Common myeloid progenitor, CD34-positive (primary cell): ENCODE results near the gene ADAMTS15.

Experiments used
- CTCF ChIA-PET: fragments of 350-600 bp; sonication (Branson Sonifier 250); formaldehyde crosslinking; loops from one replicate; lab custom pipeline; 2021; ENCODE audit warnings: antibody characterized with exemption; lab: Charles Lee
- POLR2A ChIA-PET: fragments of 350-600 bp; sonication (Branson Sonifier 250); formaldehyde crosslinking; loops from one replicate; lab custom pipeline; 2021; ENCODE audit warnings: antibody characterized with exemption; lab: Charles Lee
- DNase-seq, 3 donors: peaks; one replicate each; pipeline versions ENCODE4 v3.0.0 to v3.0.0-alpha.2; 2013
- H3K27ac ChIP-seq, 2 experiments: 1 replicate in 1 of 2; 2 replicates in 1 of 2; pipeline ENCODE4 v1.7.0; 2013; ENCODE audit warnings: inconsistent platforms in 2 of 2, low read length in 2 of 2, mild to moderate bottlenecking in 2 of 2, low read depth in 1 of 2, moderate library complexity in 1 of 2; ENCODE audit not compliant: severe bottlenecking in 2 of 2, insufficient read depth in 1 of 2, poor library complexity in 1 of 2
- H3K27me3 ChIP-seq, 5 experiments: replicated peaks in 2 of 5; 1 replicate in 3 of 5; 2 replicates in 2 of 5; pipeline versions ENCODE4 v1.6.1 to v1.7.0; 2013; ENCODE audit warnings: low read length in 4 of 5, mild to moderate bottlenecking in 2 of 5, moderate library complexity in 2 of 5, inconsistent platforms in 1 of 5; ENCODE audit not compliant: insufficient read depth in 5 of 5, control insufficient read depth in 4 of 5
- H3K36me3 ChIP-seq, 4 experiments: 1 replicate in 2 of 4; 2 replicates in 2 of 4; pipeline versions ENCODE4 v1.6.1 to v1.7.0; 2013; ENCODE audit warnings: low read length in 3 of 4, control low read depth in 1 of 4, mild to moderate bottlenecking in 1 of 4; ENCODE audit not compliant: control insufficient read depth in 4 of 4, insufficient read depth in 4 of 4
- H3K4me1 ChIP-seq, 4 experiments: 1 replicate in 3 of 4; 2 replicates in 1 of 4; pipeline versions ENCODE4 v1.6.1 to v1.7.1; 2013; ENCODE audit warnings: low read length in 3 of 4, mild to moderate bottlenecking in 3 of 4, control low read depth in 1 of 4, inconsistent platforms in 1 of 4, moderate library complexity in 1 of 4; ENCODE audit not compliant: control insufficient read depth in 4 of 4, insufficient read depth in 4 of 4; ENCODE audit errors: control extremely low read depth in 1 of 4
- H3K4me3 ChIP-seq, 7 experiments: 1 replicate in 4 of 7; 2 replicates in 3 of 7; pipeline versions ENCODE4 v1.5.1 to v1.7.0; 2013; ENCODE audit warnings: mild to moderate bottlenecking in 7 of 7, low read length in 6 of 7, moderate library complexity in 6 of 7, inconsistent platforms in 2 of 7, low read depth in 2 of 7, control low read depth in 1 of 7; ENCODE audit not compliant: insufficient read depth in 4 of 7, control insufficient read depth in 1 of 7; ENCODE audit errors: extremely low read depth in 1 of 7
- H3K9me3 ChIP-seq, 5 experiments: 1 replicate in 4 of 5; 2 replicates in 1 of 5; pipeline versions ENCODE4 v1.6.1 to v1.7.1; 2013; ENCODE audit warnings: low read length in 4 of 5, mild to moderate bottlenecking in 2 of 5, inconsistent platforms in 1 of 5, low read depth in 1 of 5, moderate library complexity in 1 of 5; ENCODE audit not compliant: control insufficient read depth in 4 of 5, insufficient read depth in 2 of 5; ENCODE audit errors: control extremely low read depth in 1 of 5
- WGBS: methylation state at CpG from one replicate; pipeline ENCODE4 v1.1.5; 2013; ENCODE audit not compliant: insufficient coverage; 5-methylcytosine and 5-hydroxymethylcytosine counted together

ADAMTS15 gene

GRCh38 chr11:130477586-130478203 is 29.2 kb downstream of the ADAMTS15 start:
- no peak for DNase-seq
- Histone ChIP-seq H3K9me3 (no peaks in the 10 kb centered on the region), H3K4me3 (no peak overlapping the region), H3K27me3 (peaks cover 0 to 5% (median 2%) of the 10 kb centered on the region in 5 experiments), H3K4me1 (no peaks in the 10 kb centered on the region), H3K27ac (no peak overlapping the region), H3K36me3 (no peaks in the 10 kb centered on the region)
- ChIA-PET CTCF (no interaction called here), POLR2A (no interaction called here)
- 85% methylated on average over 6 of the region's 6 CpGs for WGBS

GRCh38 chr11:130478204-130478701 is 29.8 kb downstream of the ADAMTS15 start:
- no peaks in the 10 kb centered on the region for H3K4me1 ChIP-seq
- H3K27me3 ChIP-seq = peaks cover 0 to 5% (median 2%) of the 10 kb centered on the region in 5 experiments
- 91% methylated on average over 9 of the region's 10 CpGs for WGBS
- ChIA-PET CTCF (no interaction called here), POLR2A (no interaction called here)
- no peak for DNase-seq
- H3K36me3 ChIP-seq = no peaks in the 10 kb centered on the region
- no peaks in the 10 kb centered on the region for H3K9me3 ChIP-seq
- H3K27ac ChIP-seq = no peak overlapping the region
- H3K4me3 ChIP-seq = no peak overlapping the region

GRCh38 chr11:130478881-130479280 is 30.4 kb downstream of the ADAMTS15 start:
- no peak overlapping the region for H3K27ac ChIP-seq
- H3K4me3 ChIP-seq = no peak overlapping the region
- ChIA-PET POLR2A (no interaction called here), CTCF (no interaction called here)
- H3K9me3 ChIP-seq = no peaks in the 10 kb centered on the region
- H3K36me3 ChIP-seq = no peaks in the 10 kb centered on the region
- H3K27me3 ChIP-seq = peaks cover 0 to 5% (median 2%) of the 10 kb centered on the region in 5 experiments
- no peak for DNase-seq
- WGBS = 88% methylated on average over 4 of the region's 4 CpGs
- no peaks in the 10 kb centered on the region for H3K4me1 ChIP-seq

GRCh38 chr11:130480186-130480585 is 31.7 kb downstream of the ADAMTS15 start:
- ChIA-PET CTCF (no interaction called here), POLR2A (no interaction called here)
- peaks cover 0 to 2% (median 2%) of the 10 kb centered on the region in 5 experiments for H3K27me3 ChIP-seq
- H3K36me3 ChIP-seq = no peaks in the 10 kb centered on the region
- no peak for DNase-seq
- H3K4me3 ChIP-seq = no peak overlapping the region
- H3K9me3 ChIP-seq = no peaks in the 10 kb centered on the region
- no peaks in the 10 kb centered on the region for H3K4me1 ChIP-seq
- 91% methylated on average over 5 of the region's 5 CpGs for WGBS
- H3K27ac ChIP-seq = no peak overlapping the region

GRCh38 chr11:130480711-130481140 is 32.3 kb downstream of the ADAMTS15 start:
- peaks cover 0 to 2% (median 1%) of the 10 kb centered on the region in 5 experiments for H3K27me3 ChIP-seq
- ChIA-PET CTCF (no interaction called here), POLR2A (no interaction called here)
- no peaks in the 10 kb centered on the region for H3K9me3 ChIP-seq
- 55% methylated on average over 4 of the region's 5 CpGs for WGBS
- H3K4me1 ChIP-seq = no peaks in the 10 kb centered on the region
- H3K4me3 ChIP-seq = no peak overlapping the region
- H3K36me3 ChIP-seq = no peaks in the 10 kb centered on the region
- H3K27ac ChIP-seq = no peak overlapping the region
- no peak for DNase-seq

- no peaks in the 10 kb centered on the region for H3K36me3 ChIP-seq
- H3K27me3 ChIP-seq = peaks cover 0 to 2% (median 1%) of the 10 kb centered on the region in 5 experiments
- no peak overlapping the region for H3K4me3 ChIP-seq
- no peaks in the 10 kb centered on the region for H3K4me1 ChIP-seq
- CTCF ChIA-PET = no interaction called here
- no peaks in the 10 kb centered on the region for H3K9me3 ChIP-seq
- DNase-seq = no peak
- POLR2A ChIA-PET = no interaction called here
- 95% methylated on average over 4 of the region's 5 CpGs for WGBS
- no peak overlapping the region for H3K27ac ChIP-seq
These were observed 34.7 kb downstream of the ADAMTS15 start for GRCh38 chr11:130483124-130483523.

- Histone ChIP-seq H3K9me3 (no peaks in the 10 kb centered on the region), H3K36me3 (no peaks in the 10 kb centered on the region), H3K27me3 (peaks cover 0 to 1% (median 0%) of the 10 kb centered on the region in 5 experiments), H3K4me1 (no peaks in the 10 kb centered on the region), H3K4me3 (no peak overlapping the region), H3K27ac (no peak overlapping the region)
- no peak for DNase-seq
- 95% methylated on average over 12 of the region's 14 CpGs for WGBS
- ChIA-PET CTCF (no interaction called here), POLR2A (no interaction called here)
These were observed 37.5 kb downstream of the ADAMTS15 start for GRCh38 chr11:130485983-130486382.
